ENCODE measurements around the gene C4orf50. TPM values are rescaled to one million over a fixed set of nuclear protein-coding genes. Genes with fewer than 3 reads are reported as not detected.

The C4orf50 gene
- polyA plus RNA-seq, 1 donor from 2014 or later: 1.6 TPM

DNA sequence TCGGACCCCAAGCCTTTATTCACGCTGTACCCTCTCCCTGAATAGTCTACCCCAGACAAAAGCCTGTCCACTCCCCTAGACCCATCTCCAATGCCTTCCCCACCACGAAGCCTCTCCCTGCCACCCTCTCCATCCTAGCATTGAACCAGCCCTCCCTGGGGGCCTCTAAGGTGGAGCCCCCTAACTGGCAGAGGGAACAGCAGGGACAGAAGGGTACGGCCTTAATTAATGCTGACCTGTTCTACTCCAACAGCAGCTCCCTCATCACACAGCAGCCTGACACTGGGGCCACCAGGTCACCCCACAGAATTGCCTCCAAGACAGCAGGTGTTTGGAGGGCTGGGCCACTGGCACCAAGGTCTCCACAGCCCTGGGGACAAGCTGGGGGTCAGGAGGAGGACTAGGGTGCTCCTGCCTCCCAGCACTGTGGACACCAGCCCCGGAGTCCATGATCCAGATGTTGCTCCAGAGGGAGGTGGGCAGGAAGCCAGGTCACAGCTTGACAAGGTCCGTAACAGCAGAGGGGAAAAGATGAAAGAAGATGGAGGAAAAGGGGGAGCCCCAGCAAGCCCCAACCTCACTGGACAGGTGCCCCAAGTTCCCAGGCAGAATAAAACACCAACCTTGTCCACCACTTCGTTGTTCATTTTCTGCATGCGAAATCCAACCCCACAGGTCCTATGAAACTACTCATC, 129.1 kb downstream of the C4orf50 start (continued):
- TF ChIP-seq EZH2 (IDR thresholded peaks at IDR 0.05; ENCODE audit: borderline replicate concordance, insufficient read depth, low read length, poor library complexity, severe bottlenecking): no peak
- no peak for TF ChIP-seq TAF1 (IDR thresholded peaks at IDR 0.05; ENCODE audit: low read depth)

GRCh38 chr4:5888222-5889001, 129.8 kb downstream of the C4orf50 start:
- peaks cover 84% of the 10 kb centered on the region for H3K79me2 ChIP-seq (replicated peaks; ENCODE audit: insufficient read depth, low read length)
- H3K4me2 ChIP-seq (ENCODE audit: low read length): peak overlapping the region; percentile 98
- peak overlapping the region; percentile 98 for H3K27ac ChIP-seq (ENCODE audit: low read length)
- H2AFZ ChIP-seq (ENCODE audit: low read depth, low read length): peak overlapping the region; percentile 27
- peak overlapping the region; percentile 99 for H3K9ac ChIP-seq (ENCODE audit: low read length)
- no peaks in the 10 kb centered on the region for H3K27me3 ChIP-seq (ENCODE audit: insufficient read depth, low read depth, low read length)
- no peaks in the 10 kb centered on the region for H3F3A ChIP-seq (ENCODE audit: insufficient read depth, low read length, poor library complexity, severe bottlenecking)
- no peaks in the 10 kb centered on the region for H3K36me3 ChIP-seq (ENCODE audit: insufficient read depth, low read length)
- peaks cover 14% of the 10 kb centered on the region for H4K20me1 ChIP-seq (ENCODE audit: insufficient read depth)
- no peaks in the 10 kb centered on the region for H3K9me3 ChIP-seq (ENCODE audit: low read length)
- TF ChIP-seq POLR2AphosphoS5 (IDR thresholded peaks at IDR 0.05) (peak; percentile 93), EP300 (conservative IDR thresholded peaks at IDR 0.05; ENCODE audit: poor library complexity, severe bottlenecking) (peak; percentile 55), MXI1 (conservative IDR thresholded peaks at IDR 0.05; ENCODE audit: poor library complexity, severe bottlenecking) (peak; percentile 47), TAF1 (IDR thresholded peaks at IDR 0.05; ENCODE audit: low read depth) (no peak), EZH2 (IDR thresholded peaks at IDR 0.05; ENCODE audit: borderline replicate concordance, insufficient read depth, low read length, poor library complexity, severe bottlenecking) (no peak), SMC3 (conservative IDR thresholded peaks at IDR 0.05; ENCODE audit: poor library complexity) (peak; percentile 21), RAD21 (conservative IDR thresholded peaks at IDR 0.05) (peak; percentile 34)
- TF ChIP-seq, protein P1, sequence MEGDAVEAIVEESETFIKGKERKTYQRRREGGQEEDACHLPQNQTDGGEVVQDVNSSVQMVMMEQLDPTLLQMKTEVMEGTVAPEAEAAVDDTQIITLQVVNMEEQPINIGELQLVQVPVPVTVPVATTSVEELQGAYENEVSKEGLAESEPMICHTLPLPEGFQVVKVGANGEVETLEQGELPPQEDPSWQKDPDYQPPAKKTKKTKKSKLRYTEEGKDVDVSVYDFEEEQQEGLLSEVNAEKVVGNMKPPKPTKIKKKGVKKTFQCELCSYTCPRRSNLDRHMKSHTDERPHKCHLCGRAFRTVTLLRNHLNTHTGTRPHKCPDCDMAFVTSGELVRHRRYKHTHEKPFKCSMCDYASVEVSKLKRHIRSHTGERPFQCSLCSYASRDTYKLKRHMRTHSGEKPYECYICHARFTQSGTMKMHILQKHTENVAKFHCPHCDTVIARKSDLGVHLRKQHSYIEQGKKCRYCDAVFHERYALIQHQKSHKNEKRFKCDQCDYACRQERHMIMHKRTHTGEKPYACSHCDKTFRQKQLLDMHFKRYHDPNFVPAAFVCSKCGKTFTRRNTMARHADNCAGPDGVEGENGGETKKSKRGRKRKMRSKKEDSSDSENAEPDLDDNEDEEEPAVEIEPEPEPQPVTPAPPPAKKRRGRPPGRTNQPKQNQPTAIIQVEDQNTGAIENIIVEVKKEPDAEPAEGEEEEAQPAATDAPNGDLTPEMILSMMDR (IDR thresholded peaks at IDR 0.05; ENCODE audit: poor library complexity, severe bottlenecking): peak; percentile 55
- TF ChIP-seq, protein P2, sequence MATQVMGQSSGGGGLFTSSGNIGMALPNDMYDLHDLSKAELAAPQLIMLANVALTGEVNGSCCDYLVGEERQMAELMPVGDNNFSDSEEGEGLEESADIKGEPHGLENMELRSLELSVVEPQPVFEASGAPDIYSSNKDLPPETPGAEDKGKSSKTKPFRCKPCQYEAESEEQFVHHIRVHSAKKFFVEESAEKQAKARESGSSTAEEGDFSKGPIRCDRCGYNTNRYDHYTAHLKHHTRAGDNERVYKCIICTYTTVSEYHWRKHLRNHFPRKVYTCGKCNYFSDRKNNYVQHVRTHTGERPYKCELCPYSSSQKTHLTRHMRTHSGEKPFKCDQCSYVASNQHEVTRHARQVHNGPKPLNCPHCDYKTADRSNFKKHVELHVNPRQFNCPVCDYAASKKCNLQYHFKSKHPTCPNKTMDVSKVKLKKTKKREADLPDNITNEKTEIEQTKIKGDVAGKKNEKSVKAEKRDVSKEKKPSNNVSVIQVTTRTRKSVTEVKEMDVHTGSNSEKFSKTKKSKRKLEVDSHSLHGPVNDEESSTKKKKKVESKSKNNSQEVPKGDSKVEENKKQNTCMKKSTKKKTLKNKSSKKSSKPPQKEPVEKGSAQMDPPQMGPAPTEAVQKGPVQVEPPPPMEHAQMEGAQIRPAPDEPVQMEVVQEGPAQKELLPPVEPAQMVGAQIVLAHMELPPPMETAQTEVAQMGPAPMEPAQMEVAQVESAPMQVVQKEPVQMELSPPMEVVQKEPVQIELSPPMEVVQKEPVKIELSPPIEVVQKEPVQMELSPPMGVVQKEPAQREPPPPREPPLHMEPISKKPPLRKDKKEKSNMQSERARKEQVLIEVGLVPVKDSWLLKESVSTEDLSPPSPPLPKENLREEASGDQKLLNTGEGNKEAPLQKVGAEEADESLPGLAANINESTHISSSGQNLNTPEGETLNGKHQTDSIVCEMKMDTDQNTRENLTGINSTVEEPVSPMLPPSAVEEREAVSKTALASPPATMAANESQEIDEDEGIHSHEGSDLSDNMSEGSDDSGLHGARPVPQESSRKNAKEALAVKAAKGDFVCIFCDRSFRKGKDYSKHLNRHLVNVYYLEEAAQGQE (IDR thresholded peaks at IDR 0.05; ENCODE audit: borderline replicate concordance): peak; percentile 41
- peak overlapping the region; percentile 87 for H3K4me3 ChIP-seq (ENCODE audit: low read length)
- no peaks in the 10 kb centered on the region for H3K9me2 ChIP-seq (ENCODE audit: insufficient read depth, low read length)
